IMR-90 (cell line): ENCODE results near the gene CAVIN2. TPM values are rescaled to one million over a fixed set of nuclear protein-coding genes. Genes with fewer than 3 reads are reported as not detected.
A peak's percentile ranks its signal among the peaks of the same experiment; 100 is the strongest.

Experiments
- ATAC-seq: fragments of 200-7000 bp; cut with Tn5 transposase; 2 replicates; pipeline ENCODE4 v1.9.1; 2020; ENCODE audit warnings: low read depth, mild to moderate bottlenecking, moderate library complexity
- BruUV-seq: library from RNA; stranded (reverse); fragments of 400-500 nt; replicated peaks from 2 replicates; lab custom pipeline; 2021; lab: Mats Ljungman, UMichigan
- CTCF ChIA-PET: fragments of 300-600 bp; formaldehyde crosslinking; extraction: SDS; loops from one replicate; lab custom pipeline; 2021; ENCODE audit warnings: antibody characterized with exemption; lab: Yijun Ruan, JAX
- POLR2A ChIA-PET: fragments of 300-600 bp; sonication (Branson Sonifier 250); formaldehyde crosslinking; loops from one replicate; lab custom pipeline; 2022; ENCODE audit warnings: antibody characterized with exemption; ENCODE audit not compliant: unreplicated experiment; lab: Charles Lee
- DNase-seq: peaks from one replicate; pipeline ENCODE4 v3.0.0; 2013
- H2AFZ ChIP-seq: replicated peaks from 2 replicates; pipeline ENCODE3; 2013; ENCODE audit warnings: low read length, mild to moderate bottlenecking; ENCODE audit not compliant: poor library complexity
- H2AK5ac ChIP-seq: 2 replicates; pipeline ENCODE4 v1.6.1; 2013; ENCODE audit warnings: low read depth, low read length, inconsistent platforms
- H2AK9ac ChIP-seq: replicated peaks from 2 replicates; pipeline ENCODE3; 2013; ENCODE audit warnings: mild to moderate bottlenecking, low read depth, low read length, moderate library complexity; ENCODE audit not compliant: poor library complexity
- H2BK120ac ChIP-seq: 2 replicates; pipeline ENCODE4 v1.6.1; 2013; ENCODE audit warnings: low read depth, low read length, inconsistent platforms
- H2BK15ac ChIP-seq: 3 replicates; pipeline ENCODE4 v1.6.1; 2013; ENCODE audit warnings: low read depth, low read length, inconsistent platforms
- H2BK20ac ChIP-seq: 2 replicates; pipeline ENCODE4 v1.6.1; 2013; ENCODE audit warnings: low read depth, mild to moderate bottlenecking, inconsistent platforms, low read length, moderate library complexity
- H2BK5ac ChIP-seq: 2 replicates; pipeline ENCODE4 v1.6.1; 2013; ENCODE audit warnings: mild to moderate bottlenecking, low read depth, low read length, inconsistent platforms; ENCODE audit not compliant: poor library complexity, severe bottlenecking
- H3K14ac ChIP-seq: replicated peaks from 2 replicates; pipeline ENCODE4 v1.6.1; 2013; ENCODE audit warnings: low read depth, low read length, inconsistent platforms
- H3K18ac ChIP-seq: 2 replicates; pipeline ENCODE4 v1.6.1; 2013; ENCODE audit warnings: low read depth, low read length, control low read depth
- H3K23ac ChIP-seq: 2 replicates; pipeline ENCODE4 v1.6.1; 2013; ENCODE audit warnings: low read depth, low read length, inconsistent platforms
- H3K27ac ChIP-seq: 2 replicates; pipeline ENCODE4 v1.5.1; 2013; ENCODE audit warnings: mild to moderate bottlenecking, control low read depth, low read length; ENCODE audit not compliant: insufficient read depth
- H3K27me3 ChIP-seq: 2 replicates; pipeline ENCODE4 v1.6.1; 2013; ENCODE audit warnings: low read length; ENCODE audit not compliant: control insufficient read depth, insufficient read depth
- H3K36me3 ChIP-seq: 2 replicates; pipeline ENCODE4 v1.6.1; 2013; ENCODE audit warnings: low read length, mixed read lengths; ENCODE audit not compliant: control insufficient read depth, insufficient read depth
- H3K4ac ChIP-seq: 2 replicates; pipeline ENCODE4 v1.6.1; 2013; ENCODE audit warnings: low read depth, low read length, inconsistent platforms
- H3K4me1 ChIP-seq: 2 replicates; pipeline ENCODE4 v1.6.1; 2013; ENCODE audit warnings: low read length, mixed read lengths; ENCODE audit not compliant: control insufficient read depth, insufficient read depth
- H3K4me2 ChIP-seq: 2 replicates; pipeline ENCODE4 v1.6.1; 2013; ENCODE audit warnings: low read depth, mild to moderate bottlenecking, control low read depth, low read length, moderate library complexity
- H3K4me3 ChIP-seq: 2 replicates; pipeline ENCODE4 v1.5.1; 2013; ENCODE audit warnings: low read depth, mild to moderate bottlenecking, control low read depth, low read length, moderate library complexity; ENCODE audit not compliant: insufficient read depth
- H3K56ac ChIP-seq: 2 replicates; pipeline ENCODE4 v1.6.1; 2013; ENCODE audit warnings: low read length, inconsistent platforms; ENCODE audit not compliant: insufficient read depth; ENCODE audit errors: extremely low read depth
- H3K79me1 ChIP-seq, 2 experiments: 2 replicates each; pipeline ENCODE4 v1.6.1; 2013; ENCODE audit warnings: low read length in 2 of 2, inconsistent platforms in 1 of 2, low read depth in 1 of 2
- H3K9ac ChIP-seq: 2 replicates; pipeline ENCODE4 v1.6.1; 2013; ENCODE audit warnings: low read depth, low read length, control low read depth
- H3K9me1 ChIP-seq: 2 replicates; pipeline ENCODE4 v1.6.1; 2013; ENCODE audit warnings: low read length, inconsistent platforms; ENCODE audit not compliant: insufficient read depth
- H3K9me3 ChIP-seq: 2 replicates; pipeline ENCODE4 v1.6.1; 2013; ENCODE audit warnings: low read length; ENCODE audit not compliant: control insufficient read depth, insufficient read depth
- H4K20me1 ChIP-seq: 2 replicates; pipeline ENCODE4 v1.6.1; 2013; ENCODE audit warnings: low read length, inconsistent platforms; ENCODE audit not compliant: insufficient read depth
- H4K5ac ChIP-seq: 2 replicates; pipeline ENCODE4 v1.6.1; 2013; ENCODE audit warnings: mild to moderate bottlenecking, low read depth, low read length, control low read depth
- H4K8ac ChIP-seq, 2 experiments: 2 replicates each; pipeline ENCODE4 v1.6.1; 2013; ENCODE audit warnings: low read depth in 2 of 2, low read length in 2 of 2, control low read depth in 1 of 2, inconsistent platforms in 1 of 2
- H4K91ac ChIP-seq: 2 replicates; pipeline ENCODE4 v1.6.1; 2013; ENCODE audit warnings: low read depth, low read length, inconsistent platforms; ENCODE audit not compliant: insufficient read depth
- CEBPB ChIP-seq: IDR thresholded peaks from 2 replicates; pipeline ENCODE4 v1.6.1; 2012; ENCODE audit warnings: low read depth, low read length, improper control_type of control experiment
- MAFK ChIP-seq: IDR thresholded peaks from 2 replicates; pipeline ENCODE4 v1.6.1; 2012; ENCODE audit warnings: low read depth, low read length, improper control_type of control experiment
- NFE2L2 ChIP-seq: fragments of 150-350 bp; IDR thresholded peaks from 2 replicates; pipeline ENCODE4 v1.6.1; 2016; ENCODE audit warnings: low read depth, mild to moderate bottlenecking, low read length
- WGBS, 2 experiments: methylation state at CpG; one replicate each; pipeline versions ENCODE4 v1.1.5 to v1.1.7; 2013; ENCODE audit warnings: missing lambda C conversion rate in 2 of 2; ENCODE audit not compliant: insufficient read length in 1 of 2; ENCODE audit errors: extremely low coverage in 2 of 2; 5-methylcytosine and 5-hydroxymethylcytosine counted together
- dilution Hi-C: fragments of 300-500 bp; cut with HindIII; formaldehyde crosslinking; loops from one replicate; pipeline ENCODE4 v1.14.3; 2018; ENCODE audit warnings: low sequenced_read_pairs; ENCODE audit not compliant: unreplicated experiment
- in situ Hi-C: fragments of 300-500 bp; cut with MboI; formaldehyde crosslinking; loops from 3 replicates; pipeline ENCODE4 v1.14.3; 2019; ENCODE audit warnings: low sequenced_read_pairs, inconsistent platforms, mixed read lengths
- intact Hi-C: fragments of 100-400 bp; cut with micrococcal nuclease; formaldehyde crosslinking; loops from 2 replicates; pipeline ENCODE4 v1.10.0; 2022
- polyA plus RNA-seq, 3 experiments: library from polyadenylated mRNA; depleted of rRNA; stranded (reverse); fragments of >200 nt; gene quantifications; 2 replicates each; pipeline ENCODE4 v1.2.3, GENCODE V29; 2012; ENCODE audit warnings: low replicate concordance in 1 of 3
- total RNA-seq: library from RNA; depleted of rRNA; stranded (reverse); fragments of >200 nt; gene quantifications from 2 replicates; pipeline ENCODE4 v1.2.3, GENCODE V29; 2012
- TF ChIP-seq, protein P1 (sequence below): conservative IDR thresholded peaks from 2 replicates; pipeline ENCODE4 v1.5.1; 2012; ENCODE audit warnings: mild to moderate bottlenecking, low read depth, low read length, improper control_type of control experiment
- TF ChIP-seq, protein P2 (sequence below): fragments of 150-350 bp; IDR thresholded peaks from 2 replicates; pipeline ENCODE4 v1.6.1; 2016; ENCODE audit warnings: low read depth, mild to moderate bottlenecking, low read length, moderate library complexity, borderline replicate concordance

Gene CAVIN2
- total and polyA plus RNA-seq, 2 of the 4 experiments (the other 2 are of a cell fraction) = 7.7 to 11.5 TPM

DNA sequence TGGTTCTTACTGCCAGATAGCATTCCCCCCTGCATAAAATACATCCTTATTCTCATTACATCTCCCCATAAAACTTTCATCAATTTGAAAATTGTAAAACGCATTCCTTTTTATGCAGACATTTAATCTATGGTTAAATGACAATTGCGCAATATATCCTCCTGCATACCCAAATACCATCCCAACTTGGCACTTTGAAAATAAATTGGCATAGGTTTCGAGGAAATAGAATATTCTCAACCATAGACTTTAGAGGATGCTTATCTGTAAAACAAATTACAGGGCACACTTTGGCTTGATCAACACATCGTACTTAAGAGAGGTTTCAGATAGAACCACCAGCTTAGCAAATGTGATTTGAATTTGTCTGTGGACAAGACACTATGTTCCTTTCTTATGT, 31.0 kb upstream of the CAVIN2 start:
- peak overlapping the region; percentile 23; the same call in 1 of the 2 replicates for H2BK20ac ChIP-seq
- H3K4me2 ChIP-seq = no peak overlapping the region
- H4K91ac ChIP-seq = peak overlapping the region; percentile 37; the same call in 1 of the 2 replicates
- H3K9ac ChIP-seq = no peak overlapping the region
- H3K27ac ChIP-seq = no peak overlapping the region
- in situ Hi-C loops = no loop called here
- dilution Hi-C loops = no loop called here
- H3K9me1 ChIP-seq = no peaks in the 10 kb centered on the region
- H4K20me1 ChIP-seq = no peaks in the 10 kb centered on the region
- no peak overlapping the region; the same call in 1 of the 2 replicates for H2AK5ac ChIP-seq
- ChIA-PET CTCF (no interaction called here), POLR2A (no interaction called here)
- no peaks in the 10 kb centered on the region for H3K79me1 ChIP-seq
- peak overlapping the region; percentile 75; the same call in 2 of the 3 replicates for H2BK15ac ChIP-seq
- 100% methylated on average over 1 of the region's 4 CpGs; no CpG with 5 or more reads in 1 of the 2 experiments for WGBS, 2 experiments
- intact Hi-C loops = no loop called here
- H4K5ac ChIP-seq = peak overlapping the region; percentile 1; the same call in 1 of the 2 replicates
- H2BK120ac ChIP-seq = peak overlapping the region; percentile 49
- H3K23ac ChIP-seq = no peak overlapping the region
- H2AK9ac ChIP-seq = no peak overlapping the region
- H4K8ac ChIP-seq = peak overlapping the region in 1 of 2 experiments; percentile 31; a peak in 1 of 4 replicates
- H3K4me1 ChIP-seq = no peaks in the 10 kb centered on the region
- H3K9me3 ChIP-seq = no peaks in the 10 kb centered on the region
- no peak overlapping the region for H3K4me3 ChIP-seq
- H3K36me3 ChIP-seq = no peaks in the 10 kb centered on the region
- BruUV-seq = no TSS peak
- DNase-seq = no peak
- peak overlapping the region; percentile 65 for H2BK5ac ChIP-seq
- H3K18ac ChIP-seq = peak overlapping the region; percentile 42; the same call in 1 of the 2 replicates
- H3K27me3 ChIP-seq = no peaks in the 10 kb centered on the region
- no peak for ATAC-seq
- no peak overlapping the region for H3K56ac ChIP-seq
- H3K14ac ChIP-seq = no peak overlapping the region; the same call in 1 of the 2 replicates
- peak overlapping the region; percentile 24; the same call in 1 of the 2 replicates for H3K4ac ChIP-seq
- no peak overlapping the region for H2AFZ ChIP-seq
- TF ChIP-seq, protein P1, sequence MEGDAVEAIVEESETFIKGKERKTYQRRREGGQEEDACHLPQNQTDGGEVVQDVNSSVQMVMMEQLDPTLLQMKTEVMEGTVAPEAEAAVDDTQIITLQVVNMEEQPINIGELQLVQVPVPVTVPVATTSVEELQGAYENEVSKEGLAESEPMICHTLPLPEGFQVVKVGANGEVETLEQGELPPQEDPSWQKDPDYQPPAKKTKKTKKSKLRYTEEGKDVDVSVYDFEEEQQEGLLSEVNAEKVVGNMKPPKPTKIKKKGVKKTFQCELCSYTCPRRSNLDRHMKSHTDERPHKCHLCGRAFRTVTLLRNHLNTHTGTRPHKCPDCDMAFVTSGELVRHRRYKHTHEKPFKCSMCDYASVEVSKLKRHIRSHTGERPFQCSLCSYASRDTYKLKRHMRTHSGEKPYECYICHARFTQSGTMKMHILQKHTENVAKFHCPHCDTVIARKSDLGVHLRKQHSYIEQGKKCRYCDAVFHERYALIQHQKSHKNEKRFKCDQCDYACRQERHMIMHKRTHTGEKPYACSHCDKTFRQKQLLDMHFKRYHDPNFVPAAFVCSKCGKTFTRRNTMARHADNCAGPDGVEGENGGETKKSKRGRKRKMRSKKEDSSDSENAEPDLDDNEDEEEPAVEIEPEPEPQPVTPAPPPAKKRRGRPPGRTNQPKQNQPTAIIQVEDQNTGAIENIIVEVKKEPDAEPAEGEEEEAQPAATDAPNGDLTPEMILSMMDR = no peak
- peak; percentile 97 for TF ChIP-seq CEBPB
- TF ChIP-seq NFE2L2 = no peak
- no peak for TF ChIP-seq MAFK
- TF ChIP-seq, protein P2, sequence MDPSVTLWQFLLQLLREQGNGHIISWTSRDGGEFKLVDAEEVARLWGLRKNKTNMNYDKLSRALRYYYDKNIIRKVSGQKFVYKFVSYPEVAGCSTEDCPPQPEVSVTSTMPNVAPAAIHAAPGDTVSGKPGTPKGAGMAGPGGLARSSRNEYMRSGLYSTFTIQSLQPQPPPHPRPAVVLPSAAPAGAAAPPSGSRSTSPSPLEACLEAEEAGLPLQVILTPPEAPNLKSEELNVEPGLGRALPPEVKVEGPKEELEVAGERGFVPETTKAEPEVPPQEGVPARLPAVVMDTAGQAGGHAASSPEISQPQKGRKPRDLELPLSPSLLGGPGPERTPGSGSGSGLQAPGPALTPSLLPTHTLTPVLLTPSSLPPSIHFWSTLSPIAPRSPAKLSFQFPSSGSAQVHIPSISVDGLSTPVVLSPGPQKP = no peak
